ENCODE data around the gene WWC1. TPM values are rescaled to one million over a fixed set of nuclear protein-coding genes. Genes with fewer than 3 reads are reported as not detected.
A peak's percentile ranks its signal among the peaks of the same experiment; 100 is the strongest.

Gene WWC1
- total RNA-seq, 1 experiment from 2014 or later: not detected

GRCh38 chr5:168299372-168299771 is 7.9 kb downstream of the WWC1 start:
- Histone ChIP-seq H3K27ac (ENCODE audit: low read length) (no peak overlapping the region), H2AFZ (ENCODE audit: low read length) (no peak overlapping the region), H3K9me2 (replicated peaks; ENCODE audit: insufficient read depth, low read length) (no peaks in the 10 kb centered on the region), H3K27me3 (ENCODE audit: low read length) (peaks cover 2% of the 10 kb centered on the region; the same call in 1 of the 2 replicates), H3K4me1 (ENCODE audit: low read length) (no peaks in the 10 kb centered on the region), H4K20me1 (ENCODE audit: insufficient read depth, low read depth, low read length) (no peaks in the 10 kb centered on the region), H3K79me2 (ENCODE audit: low read length) (no peaks in the 10 kb centered on the region), H3K4me2 (ENCODE audit: low read depth, low read length, poor library complexity, severe bottlenecking) (no peak overlapping the region), H3K9me3 (ENCODE audit: low read length) (no peaks in the 10 kb centered on the region), H3K4me3 (ENCODE audit: low read length) (no peak overlapping the region), H3K36me3 (ENCODE audit: insufficient read depth, low read length) (no peaks in the 10 kb centered on the region), H3K9ac (ENCODE audit: low read length) (no peak overlapping the region)
- no peak for DNase-seq

- peak; percentile 29 for DNase-seq
- Histone ChIP-seq H3K4me2 (ENCODE audit: low read depth, low read length, poor library complexity, severe bottlenecking) (no peak overlapping the region), H3K79me2 (ENCODE audit: low read length) (no peaks in the 10 kb centered on the region), H2AFZ (ENCODE audit: low read length) (no peak overlapping the region), H3K9me3 (ENCODE audit: low read length) (no peaks in the 10 kb centered on the region), H3K36me3 (ENCODE audit: insufficient read depth, low read length) (no peaks in the 10 kb centered on the region), H3K4me1 (ENCODE audit: low read length) (no peaks in the 10 kb centered on the region), H3K9me2 (replicated peaks; ENCODE audit: insufficient read depth, low read length) (no peaks in the 10 kb centered on the region), H3K9ac (ENCODE audit: low read length) (no peak overlapping the region), H3K4me3 (ENCODE audit: low read length) (no peak overlapping the region), H4K20me1 (ENCODE audit: insufficient read depth, low read depth, low read length) (no peaks in the 10 kb centered on the region), H3K27me3 (ENCODE audit: low read length) (peaks cover 2% of the 10 kb centered on the region; the same call in 1 of the 2 replicates), H3K27ac (ENCODE audit: low read length) (no peak overlapping the region)
These were observed 9.1 kb downstream of the WWC1 start for GRCh38 chr5:168300326-168301182.

DNA sequence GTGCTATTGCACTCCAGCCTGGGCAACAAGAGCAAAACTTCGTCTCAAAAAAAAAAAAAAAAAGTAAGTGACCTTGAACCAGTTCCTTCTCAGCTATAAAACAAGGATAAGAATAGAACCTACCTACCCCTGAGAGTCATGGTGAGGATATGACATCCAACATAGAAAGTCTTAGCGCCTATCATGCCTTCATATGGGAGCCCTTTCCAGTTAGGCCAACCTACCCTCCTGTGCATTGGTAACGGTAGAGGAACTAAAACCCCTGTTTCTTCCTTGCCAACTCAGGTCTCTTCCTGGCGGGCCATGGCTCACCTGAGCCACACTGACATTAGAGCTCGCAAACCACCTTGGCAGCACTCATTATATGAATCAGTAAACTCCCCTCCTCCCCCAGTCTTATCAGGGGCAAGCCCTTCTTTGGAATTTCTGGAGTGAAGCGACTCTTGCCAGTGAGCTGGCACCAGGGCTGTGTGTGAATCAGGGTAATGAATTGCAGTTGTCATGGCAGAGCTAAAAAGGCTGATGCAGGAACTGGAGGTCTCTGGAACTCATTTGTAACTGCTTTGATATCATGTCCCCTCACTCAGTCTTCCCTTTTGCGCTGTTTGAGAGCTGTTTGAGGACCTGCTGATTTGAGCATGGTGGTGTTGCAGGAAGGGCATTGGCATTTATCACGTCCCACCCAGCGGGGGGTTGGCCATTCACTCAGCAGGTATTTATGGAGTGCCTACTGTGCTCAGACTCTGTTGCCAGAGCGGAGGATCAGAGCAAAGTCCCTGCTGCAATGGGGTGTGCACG is 10.3 kb downstream of the WWC1 start:
- no peaks in the 10 kb centered on the region for H3K36me3 ChIP-seq (ENCODE audit: insufficient read depth, low read length)
- no peak overlapping the region for H3K4me2 ChIP-seq (ENCODE audit: low read depth, low read length, poor library complexity, severe bottlenecking)
- H3K79me2 ChIP-seq (ENCODE audit: low read length): no peaks in the 10 kb centered on the region
- H3K27ac ChIP-seq (ENCODE audit: low read length): no peak overlapping the region
- H3K9me3 ChIP-seq (ENCODE audit: low read length): no peaks in the 10 kb centered on the region
- DNase-seq: no peak
- H2AFZ ChIP-seq (ENCODE audit: low read length): no peak overlapping the region
- H3K9me2 ChIP-seq (replicated peaks; ENCODE audit: insufficient read depth, low read length): no peaks in the 10 kb centered on the region
- no peaks in the 10 kb centered on the region for H3K4me1 ChIP-seq (ENCODE audit: low read length)
- peaks cover 2% of the 10 kb centered on the region; the same call in 1 of the 2 replicates for H3K27me3 ChIP-seq (ENCODE audit: low read length)
- no peak overlapping the region for H3K4me3 ChIP-seq (ENCODE audit: low read length)
- H4K20me1 ChIP-seq (ENCODE audit: insufficient read depth, low read depth, low read length): no peaks in the 10 kb centered on the region
- H3K9ac ChIP-seq (ENCODE audit: low read length): no peak overlapping the region

- H4K20me1 ChIP-seq (ENCODE audit: insufficient read depth, low read depth, low read length): no peaks in the 10 kb centered on the region
- no peak overlapping the region for H3K4me3 ChIP-seq (ENCODE audit: low read length)
- no peak for DNase-seq
- H3K36me3 ChIP-seq (ENCODE audit: insufficient read depth, low read length): no peaks in the 10 kb centered on the region
- H3K79me2 ChIP-seq (ENCODE audit: low read length): no peaks in the 10 kb centered on the region
- no peak overlapping the region for H3K4me2 ChIP-seq (ENCODE audit: low read depth, low read length, poor library complexity, severe bottlenecking)
- H3K9ac ChIP-seq (ENCODE audit: low read length): no peak overlapping the region
- no peaks in the 10 kb centered on the region for H3K4me1 ChIP-seq (ENCODE audit: low read length)
- H3K27ac ChIP-seq (ENCODE audit: low read length): no peak overlapping the region
- no peaks in the 10 kb centered on the region for H3K9me2 ChIP-seq (replicated peaks; ENCODE audit: insufficient read depth, low read length)
- H2AFZ ChIP-seq (ENCODE audit: low read length): no peak overlapping the region
- no peaks in the 10 kb centered on the region for H3K9me3 ChIP-seq (ENCODE audit: low read length)
- H3K27me3 ChIP-seq (ENCODE audit: low read length): peaks cover 2% of the 10 kb centered on the region; the same call in 1 of the 2 replicates
These were observed 11.3 kb downstream of the WWC1 start for GRCh38 chr5:168302785-168303184.

DNA sequence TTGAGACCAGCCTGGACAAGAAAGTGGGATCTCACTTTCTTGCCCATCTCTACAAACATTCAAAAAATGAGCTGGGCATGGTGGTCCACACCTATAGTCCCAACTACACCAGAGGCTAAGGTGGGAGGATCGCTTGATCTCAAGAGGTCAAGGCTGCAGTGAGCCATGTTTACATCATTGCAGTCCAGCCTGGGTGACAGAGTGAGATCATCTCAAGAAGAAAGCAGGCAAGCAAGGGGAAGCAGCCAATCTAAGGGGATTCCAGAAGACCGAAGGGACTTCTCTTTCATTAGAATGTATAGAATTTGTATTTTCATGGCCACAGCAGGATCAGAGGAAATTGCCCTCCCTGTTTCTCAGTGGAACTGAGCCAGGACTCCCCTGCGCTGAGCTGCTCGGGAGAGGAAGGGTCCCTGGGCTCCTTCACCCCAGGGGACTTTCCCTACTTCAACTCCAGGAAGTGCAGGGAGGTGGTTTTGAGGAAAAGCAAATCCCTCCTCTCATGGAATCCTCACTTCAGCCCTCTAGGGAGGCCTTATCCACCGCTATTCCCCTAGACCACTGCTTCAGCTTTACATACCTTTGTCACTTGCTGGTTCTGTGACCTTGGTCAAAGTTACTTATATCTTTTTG is 12.1 kb downstream of the WWC1 start:
- Histone ChIP-seq H3K9me3 (ENCODE audit: low read length) (no peaks in the 10 kb centered on the region), H4K20me1 (ENCODE audit: insufficient read depth, low read depth, low read length) (no peaks in the 10 kb centered on the region), H3K4me3 (ENCODE audit: low read length) (no peak overlapping the region), H3K4me2 (ENCODE audit: low read depth, low read length, poor library complexity, severe bottlenecking) (no peak overlapping the region), H3K9me2 (replicated peaks; ENCODE audit: insufficient read depth, low read length) (no peaks in the 10 kb centered on the region), H3K9ac (ENCODE audit: low read length) (no peak overlapping the region), H3K79me2 (ENCODE audit: low read length) (no peaks in the 10 kb centered on the region), H3K27ac (ENCODE audit: low read length) (no peak overlapping the region), H3K4me1 (ENCODE audit: low read length) (no peaks in the 10 kb centered on the region), H2AFZ (ENCODE audit: low read length) (no peak overlapping the region), H3K36me3 (ENCODE audit: insufficient read depth, low read length) (no peaks in the 10 kb centered on the region), H3K27me3 (ENCODE audit: low read length) (peaks cover 2% of the 10 kb centered on the region; the same call in 1 of the 2 replicates)
- DNase-seq: no peak

GRCh38 chr5:168304349-168304748 is 12.9 kb downstream of the WWC1 start:
- H3K4me2 ChIP-seq (ENCODE audit: low read depth, low read length, poor library complexity, severe bottlenecking): no peak overlapping the region
- H3K4me1 ChIP-seq (ENCODE audit: low read length): no peaks in the 10 kb centered on the region
- H3K27ac ChIP-seq (ENCODE audit: low read length): no peak overlapping the region
- no peak overlapping the region for H3K9ac ChIP-seq (ENCODE audit: low read length)
- no peak overlapping the region for H3K4me3 ChIP-seq (ENCODE audit: low read length)
- no peaks in the 10 kb centered on the region for H3K36me3 ChIP-seq (ENCODE audit: insufficient read depth, low read length)
- H3K79me2 ChIP-seq (ENCODE audit: low read length): no peaks in the 10 kb centered on the region
- H3K9me3 ChIP-seq (ENCODE audit: low read length): no peaks in the 10 kb centered on the region
- no peaks in the 10 kb centered on the region for H3K9me2 ChIP-seq (replicated peaks; ENCODE audit: insufficient read depth, low read length)
- H2AFZ ChIP-seq (ENCODE audit: low read length): no peak overlapping the region
- DNase-seq: no peak
- H4K20me1 ChIP-seq (ENCODE audit: insufficient read depth, low read depth, low read length): no peaks in the 10 kb centered on the region
- H3K27me3 ChIP-seq (ENCODE audit: low read length): peaks cover 2% of the 10 kb centered on the region; the same call in 1 of the 2 replicates

DNA sequence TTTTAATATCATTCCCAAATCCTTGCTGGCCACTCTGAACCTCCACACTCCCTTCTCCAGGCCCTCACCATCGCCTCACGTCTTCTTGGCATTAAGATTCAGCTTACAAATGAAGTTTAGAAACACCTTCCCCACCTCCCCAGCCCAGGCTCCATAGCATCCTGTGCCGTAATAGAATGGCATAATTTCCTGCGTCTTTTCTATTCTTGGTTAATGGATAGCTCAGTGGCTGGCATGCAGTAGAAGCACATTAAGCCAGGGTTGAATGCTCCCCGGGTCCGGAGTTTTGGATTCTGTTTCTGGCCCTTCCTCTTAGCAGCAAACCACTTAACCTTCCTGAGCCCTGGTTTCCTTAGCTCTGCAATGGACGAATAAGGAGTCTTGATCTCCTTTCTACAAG is 13.8 kb downstream of the WWC1 start:
- no peaks in the 10 kb centered on the region for H3K36me3 ChIP-seq (ENCODE audit: insufficient read depth, low read length)
- no peak for DNase-seq
- no peaks in the 10 kb centered on the region for H3K9me2 ChIP-seq (replicated peaks; ENCODE audit: insufficient read depth, low read length)
- no peak overlapping the region for H3K4me2 ChIP-seq (ENCODE audit: low read depth, low read length, poor library complexity, severe bottlenecking)
- H3K4me1 ChIP-seq (ENCODE audit: low read length): no peaks in the 10 kb centered on the region
- H4K20me1 ChIP-seq (ENCODE audit: insufficient read depth, low read depth, low read length): no peaks in the 10 kb centered on the region
- no peaks in the 10 kb centered on the region for H3K9me3 ChIP-seq (ENCODE audit: low read length)
- no peak overlapping the region for H3K9ac ChIP-seq (ENCODE audit: low read length)
- no peaks in the 10 kb centered on the region for H3K79me2 ChIP-seq (ENCODE audit: low read length)
- no peak overlapping the region for H2AFZ ChIP-seq (ENCODE audit: low read length)
- H3K27ac ChIP-seq (ENCODE audit: low read length): no peak overlapping the region
- no peak overlapping the region for H3K4me3 ChIP-seq (ENCODE audit: low read length)
- peaks cover 2% of the 10 kb centered on the region; the same call in 1 of the 2 replicates for H3K27me3 ChIP-seq (ENCODE audit: low read length)

DNA sequence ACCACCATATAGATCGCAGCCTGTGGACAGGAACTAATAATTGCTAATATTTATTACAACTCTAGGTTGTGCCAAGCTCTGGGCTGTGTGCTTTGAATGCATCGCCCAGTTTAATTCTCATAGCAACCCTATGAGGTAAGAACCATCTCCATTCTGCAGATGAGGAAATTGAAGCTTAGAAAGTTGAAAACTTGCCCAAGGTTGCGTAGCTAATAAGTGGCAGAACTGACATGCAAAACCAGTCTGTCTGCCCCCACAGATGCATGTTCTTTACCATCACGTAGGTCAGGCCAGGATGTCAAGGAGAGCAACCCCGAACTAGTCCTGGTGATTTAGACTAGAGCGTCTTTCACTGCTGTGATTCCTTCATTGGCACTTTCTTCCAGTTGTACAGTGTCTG is 15.6 kb downstream of the WWC1 start:
- Histone ChIP-seq H3K9me3 (ENCODE audit: low read length) (no peaks in the 10 kb centered on the region), H3K9me2 (replicated peaks; ENCODE audit: insufficient read depth, low read length) (no peaks in the 10 kb centered on the region), H4K20me1 (ENCODE audit: insufficient read depth, low read depth, low read length) (no peaks in the 10 kb centered on the region), H3K36me3 (ENCODE audit: insufficient read depth, low read length) (no peaks in the 10 kb centered on the region), H3K4me1 (ENCODE audit: low read length) (no peaks in the 10 kb centered on the region), H3K9ac (ENCODE audit: low read length) (no peak overlapping the region), H3K27ac (ENCODE audit: low read length) (no peak overlapping the region), H3K4me3 (ENCODE audit: low read length) (no peak overlapping the region), H2AFZ (ENCODE audit: low read length) (no peak overlapping the region), H3K79me2 (ENCODE audit: low read length) (no peaks in the 10 kb centered on the region), H3K4me2 (ENCODE audit: low read depth, low read length, poor library complexity, severe bottlenecking) (no peak overlapping the region), H3K27me3 (ENCODE audit: low read length) (peaks cover 2% of the 10 kb centered on the region; the same call in 1 of the 2 replicates)
- DNase-seq: no peak
